HCT116 (cell line): ENCODE results near the gene ANTXRL.
"Not testable (repeated sequence)": the region's sequence is repeated elsewhere in the genome, so short reads cannot be mapped to it uniquely, and the experiment has no call there.

Experiments
- POLR2A ChIP-seq: IDR thresholded peaks from 2 replicates; pipeline ENCODE4 v1.7.0; 2011; ENCODE audit warnings: borderline replicate concordance; ENCODE audit not compliant: insufficient read depth, insufficient read length; ENCODE audit errors: extremely low read depth
- REST ChIP-seq: IDR thresholded peaks from 2 replicates; pipeline ENCODE4 v1.6.1; 2012; ENCODE audit warnings: low read depth
- SIN3A ChIP-seq: IDR thresholded peaks from 2 replicates; pipeline ENCODE4 v1.6.1; 2012; ENCODE audit warnings: low read depth
- YY1 ChIP-seq: IDR thresholded peaks from 2 replicates; pipeline ENCODE4 v1.6.1; 2011; ENCODE audit warnings: low read length, low read depth, moderate library complexity, mild to moderate bottlenecking; ENCODE audit not compliant: insufficient replicate concordance; ENCODE audit errors: extremely low read depth
- TF ChIP-seq, protein P1 (sequence below), 3 experiments: fragments of 200-600 bp in 1 of 3; sonication (generic) in 1 of 3; IDR thresholded peaks in 2 of 3; conservative IDR thresholded peaks in 1 of 3; 2 replicates each; pipeline ENCODE4 v1.5.1; 2012 to 2017; ENCODE audit warnings: low read depth in 2 of 3, low read length in 2 of 3, antibody characterized with exemption in 1 of 3, borderline replicate concordance in 1 of 3, control low read depth in 1 of 3, mild to moderate bottlenecking in 1 of 3, mixed read lengths in 1 of 3, mixed run types in 1 of 3, moderate library complexity in 1 of 3; ENCODE audit not compliant: insufficient read depth in 1 of 3

DNA sequence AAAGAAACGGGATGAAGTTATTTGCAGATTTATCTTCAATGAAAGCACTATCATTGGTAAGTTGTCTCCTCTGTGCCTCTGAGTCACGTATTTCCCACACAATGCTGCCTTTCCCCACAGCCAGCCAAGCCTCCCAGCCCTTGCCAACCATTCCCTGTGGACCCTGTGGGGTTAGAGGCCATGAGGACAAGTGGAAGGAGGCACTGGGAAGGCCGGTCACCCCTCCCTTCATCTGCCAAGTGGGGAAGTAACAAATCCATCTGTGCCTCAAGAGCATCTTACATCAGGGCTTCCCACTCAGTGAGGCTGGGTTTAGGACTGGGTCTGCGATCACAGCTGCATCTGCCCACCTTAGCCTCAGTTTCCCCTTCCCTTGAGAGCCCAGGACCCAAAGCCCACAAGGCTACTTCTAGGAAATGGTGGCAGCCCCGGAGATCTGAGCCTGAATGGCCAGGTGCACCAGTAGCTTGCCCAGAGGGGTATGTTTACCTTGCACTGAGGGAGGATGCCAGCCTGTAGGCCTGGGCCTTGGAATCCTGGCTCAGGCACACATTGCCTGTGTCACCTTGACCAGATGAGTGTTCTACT lies 16.1 kb downstream of the ANTXRL start:
- TF ChIP-seq, protein P1, sequence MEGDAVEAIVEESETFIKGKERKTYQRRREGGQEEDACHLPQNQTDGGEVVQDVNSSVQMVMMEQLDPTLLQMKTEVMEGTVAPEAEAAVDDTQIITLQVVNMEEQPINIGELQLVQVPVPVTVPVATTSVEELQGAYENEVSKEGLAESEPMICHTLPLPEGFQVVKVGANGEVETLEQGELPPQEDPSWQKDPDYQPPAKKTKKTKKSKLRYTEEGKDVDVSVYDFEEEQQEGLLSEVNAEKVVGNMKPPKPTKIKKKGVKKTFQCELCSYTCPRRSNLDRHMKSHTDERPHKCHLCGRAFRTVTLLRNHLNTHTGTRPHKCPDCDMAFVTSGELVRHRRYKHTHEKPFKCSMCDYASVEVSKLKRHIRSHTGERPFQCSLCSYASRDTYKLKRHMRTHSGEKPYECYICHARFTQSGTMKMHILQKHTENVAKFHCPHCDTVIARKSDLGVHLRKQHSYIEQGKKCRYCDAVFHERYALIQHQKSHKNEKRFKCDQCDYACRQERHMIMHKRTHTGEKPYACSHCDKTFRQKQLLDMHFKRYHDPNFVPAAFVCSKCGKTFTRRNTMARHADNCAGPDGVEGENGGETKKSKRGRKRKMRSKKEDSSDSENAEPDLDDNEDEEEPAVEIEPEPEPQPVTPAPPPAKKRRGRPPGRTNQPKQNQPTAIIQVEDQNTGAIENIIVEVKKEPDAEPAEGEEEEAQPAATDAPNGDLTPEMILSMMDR (IDR thresholded peaks at IDR 0.05 in 2 of 3, conservative IDR thresholded peaks at IDR 0.05 in 1 of 3; ENCODE audit: borderline replicate concordance in 1 of 3, insufficient read depth in 1 of 3, low read depth in 2 of 3, low read length in 2 of 3): not testable (repeated sequence)
- not testable (repeated sequence) for TF ChIP-seq SIN3A, POLR2A, REST, YY1
